NCI-H2171 treated with DMSO at 0.1 percent for 48 hours (cell line): ENCODE measurements around the gene HSDL1.

Experiments
- DNase-seq: peaks from one replicate; lab custom pipeline; 2025; lab: John Stamatoyannopoulos, UW

The HSDL1 gene

GRCh38 chr16:84144859-84145639 is at the start of gene HSDL1, which contains the start of gene DNAAF1:
Gene HSDL1, minus strand, starts transcription at chr16:84145177. Its CDS starts 13,856 bp downstream, at chr16:84131321.
Gene DNAAF1, plus strand, starts transcription at chr16:84145308. Its CDS starts 133 bp downstream, at chr16:84145441.
- peak; percentile 80 for DNase-seq

- DNase-seq = no peak
Measured at GRCh38 chr16:84194018-84194417, 49.0 kb upstream of the HSDL1 start.

GRCh38 chr16:84193480-84193879 is 48.5 kb upstream of the HSDL1 start:
- DNase-seq = no peak

- DNase-seq = no peak
Measured at GRCh38 chr16:84191466-84191865, 46.5 kb upstream of the HSDL1 start.

GRCh38 chr16:84190731-84191388 is 45.9 kb upstream of the HSDL1 start, which contains the start of gene ADAD2:
Gene ADAD2, plus strand, starts transcription at chr16:84191157. Its CDS starts 74 bp downstream, at chr16:84191231.
- no peak for DNase-seq

GRCh38 chr16:84186685-84187437 is 41.9 kb upstream of the HSDL1 start, which contains the start of gene TAF1C:
Gene TAF1C, minus strand, starts transcription at chr16:84187057. Its CDS starts 2,069 bp downstream, at chr16:84184988.
- peak; percentile 87 for DNase-seq

GRCh38 chr16:84184775-84185174 is 39.8 kb upstream of the HSDL1 start:
- DNase-seq = no peak

GRCh38 chr16:84183911-84184591 is 39.1 kb upstream of the HSDL1 start:
- no peak for DNase-seq

GRCh38 chr16:84183572-84183875 is 38.5 kb upstream of the HSDL1 start:
- DNase-seq = no peak

- no peak for DNase-seq
Measured at GRCh38 chr16:84182680-84183571, 37.9 kb upstream of the HSDL1 start.

- DNase-seq = no peak
Measured at GRCh38 chr16:84182104-84182503, 37.1 kb upstream of the HSDL1 start.

- DNase-seq = no peak
Measured at GRCh38 chr16:84181144-84181915, 36.4 kb upstream of the HSDL1 start.

- no peak for DNase-seq
Measured at GRCh38 chr16:84180519-84181140, 35.7 kb upstream of the HSDL1 start.

- no peak for DNase-seq
Measured at GRCh38 chr16:84179612-84180320, 34.8 kb upstream of the HSDL1 start.

- no peak for DNase-seq
Measured at GRCh38 chr16:84178892-84179611, 34.1 kb upstream of the HSDL1 start.

- no peak for DNase-seq
Measured at GRCh38 chr16:84178146-84178765, 33.3 kb upstream of the HSDL1 start.

GRCh38 chr16:84177741-84178073 is 32.7 kb upstream of the HSDL1 start:
- DNase-seq = no peak
